HG02852 (cell line): Measurements from ENCODE around the gene ZNF416.
A peak's percentile ranks its signal among the peaks of the same experiment; 100 is the strongest.

Experiments used
- ATAC-seq: cut with Tn5 transposase; IDR thresholded peaks from one replicate; pipeline ENCODE4 v1.9.1; 2021; ENCODE audit warnings: mild to moderate bottlenecking, moderate library complexity; ENCODE audit not compliant: unreplicated experiment

Gene ZNF416

GRCh38 chr19:57559404-57560025 is 19.2 kb downstream of the ZNF416 start, which contains the start of gene ZNF550:
ZNF550 (minus strand) TSS chr19:57559863; CDS start chr19:57559682, 181 bp downstream.
- peak; percentile 96 for ATAC-seq

GRCh38 chr19:57559008-57559403 is 19.7 kb downstream of the ZNF416 start:
- ATAC-seq = peak; percentile 25

GRCh38 chr19:57558525-57558924 is 20.2 kb downstream of the ZNF416 start:
- ATAC-seq = no peak

GRCh38 chr19:57557659-57558058 is 21.1 kb downstream of the ZNF416 start:
- no peak for ATAC-seq

GRCh38 chr19:57552432-57552831 is 26.3 kb downstream of the ZNF416 start:
- no peak for ATAC-seq

- no peak for ATAC-seq
Measured at GRCh38 chr19:57546513-57546912, 32.2 kb downstream of the ZNF416 start.

- ATAC-seq = no peak
Measured at GRCh38 chr19:57537953-57538547, 40.7 kb downstream of the ZNF416 start.

- ATAC-seq = peak; percentile 96
Measured at GRCh38 chr19:57527136-57527881, 51.4 kb downstream of the ZNF416 start, which contains the start of gene ZNF549. ZNF549 (plus strand) TSS chr19:57527356; CDS start chr19:57527574, 218 bp downstream.
